ENCODE measurements around the gene CYB561D2.

- TF ChIP-seq EZH2 (IDR thresholded peaks at IDR 0.05; ENCODE audit: insufficient read depth, poor library complexity, severe bottlenecking): no peak
- TF ChIP-seq EZH2phosphoT487 (IDR thresholded peaks at IDR 0.05; ENCODE audit: insufficient read depth, low read depth): no peak
Measured at GRCh38 chr3:50338965-50339364, 11.7 kb upstream of the CYB561D2 start.
